HG03378 (cell line): Measurements from ENCODE around the gene ATP6V0B.

ENCODE experiments used
- ATAC-seq: cut with Tn5 transposase; IDR thresholded peaks from one replicate; pipeline ENCODE4 v1.9.1; 2021; ENCODE audit warnings: mild to moderate bottlenecking, moderate library complexity; ENCODE audit not compliant: unreplicated experiment

Gene ATP6V0B

GRCh38 chr1:44024903-44025525 lies 50.3 kb downstream of the ATP6V0B start:
- no peak for ATAC-seq

GRCh38 chr1:44025816-44026215 lies 51.1 kb downstream of the ATP6V0B start:
- no peak for ATAC-seq

GRCh38 chr1:44027320-44027719 lies 52.6 kb downstream of the ATP6V0B start:
- ATAC-seq = no peak
